HG03460 (cell line): ENCODE results near the gene ATF7IP.

ENCODE experiments used
- ATAC-seq: cut with Tn5 transposase; IDR thresholded peaks from one replicate; pipeline ENCODE4 v1.9.1; 2021; ENCODE audit not compliant: unreplicated experiment

Gene ATF7IP

GRCh38 chr12:14482361-14482760 is 116.9 kb downstream of the ATF7IP start:
- ATAC-seq, result no peak

- ATAC-seq, result no peak
Measured at GRCh38 chr12:14482886-14483285, 117.4 kb downstream of the ATF7IP start.

GRCh38 chr12:14495326-14495725 is 129.8 kb downstream of the ATF7IP start:
- ATAC-seq, result no peak

GRCh38 chr12:14505626-14506596 is 140.4 kb downstream of the ATF7IP start:
- ATAC-seq, result no peak

- no peak for ATAC-seq
Measured at GRCh38 chr12:14510574-14510973, 145.1 kb downstream of the ATF7IP start.

GRCh38 chr12:14514154-14514842 is 148.8 kb downstream of the ATF7IP start:
- no peak for ATAC-seq

- no peak for ATAC-seq
Measured at GRCh38 chr12:14514946-14515345, 149.5 kb downstream of the ATF7IP start.

- no peak for ATAC-seq
Measured at GRCh38 chr12:14521822-14522221, 156.3 kb downstream of the ATF7IP start.

GRCh38 chr12:14525964-14526363 is 160.5 kb downstream of the ATF7IP start:
- ATAC-seq, result no peak

- no peak for ATAC-seq
Measured at GRCh38 chr12:14532152-14532551, 166.7 kb downstream of the ATF7IP start.

- ATAC-seq, result no peak
Measured at GRCh38 chr12:14537088-14537487, 171.6 kb downstream of the ATF7IP start.

- ATAC-seq, result no peak
Measured at GRCh38 chr12:14540801-14541462, 175.4 kb downstream of the ATF7IP start.

- ATAC-seq, result no peak
Measured at GRCh38 chr12:14545144-14546124, 180.0 kb downstream of the ATF7IP start.

- no peak for ATAC-seq
Measured at GRCh38 chr12:14547571-14547970, 182.1 kb downstream of the ATF7IP start.

- no peak for ATAC-seq
Measured at GRCh38 chr12:14548609-14549008, 183.1 kb downstream of the ATF7IP start.
